H1 (cell line): ENCODE data around the gene CRISPLD2. TPM values are rescaled to one million over a fixed set of nuclear protein-coding genes. Genes with fewer than 3 reads are reported as not detected.

Experiments
- USF2 ChIP-seq: IDR thresholded peaks from 2 replicates; pipeline ENCODE4 v1.6.1; 2011; ENCODE audit warnings: low read length, improper control_type of control experiment
- polyA plus RNA-seq, 7 experiments: library from polyadenylated mRNA; depleted of rRNA in 3 of 7; stranded (reverse) in 5 of 7; unstranded in 2 of 7; fragments of >200 nt in 5 of 7; fragments of 200-250 nt in 2 of 7; gene quantifications; 1 replicate in 5 of 7; 2 replicates in 1 of 7; 4 replicates in 1 of 7; pipeline versions ENCODE4 v1.2.1 to v1.2.3, GENCODE V29; 2011 to 2013; ENCODE audit warnings: missing spikeins in 2 of 7, mixed read lengths in 2 of 7
- total RNA-seq: library from RNA; stranded (reverse); fragmentation: NEBNext Ultra II Directional; extraction: Animal tissue kit (Norgen Biotek cat#: 25700); gene quantifications from 2 replicates; pipeline ENCODE4 v1.2.1, GENCODE V29; 2021

The CRISPLD2 gene
- total and polyA plus RNA-seq, 2 of the 8 experiments (the other 6 are each of a cell fraction or from before 2014, with no cell fraction given) = 2.7 to 5.1 TPM

DNA sequence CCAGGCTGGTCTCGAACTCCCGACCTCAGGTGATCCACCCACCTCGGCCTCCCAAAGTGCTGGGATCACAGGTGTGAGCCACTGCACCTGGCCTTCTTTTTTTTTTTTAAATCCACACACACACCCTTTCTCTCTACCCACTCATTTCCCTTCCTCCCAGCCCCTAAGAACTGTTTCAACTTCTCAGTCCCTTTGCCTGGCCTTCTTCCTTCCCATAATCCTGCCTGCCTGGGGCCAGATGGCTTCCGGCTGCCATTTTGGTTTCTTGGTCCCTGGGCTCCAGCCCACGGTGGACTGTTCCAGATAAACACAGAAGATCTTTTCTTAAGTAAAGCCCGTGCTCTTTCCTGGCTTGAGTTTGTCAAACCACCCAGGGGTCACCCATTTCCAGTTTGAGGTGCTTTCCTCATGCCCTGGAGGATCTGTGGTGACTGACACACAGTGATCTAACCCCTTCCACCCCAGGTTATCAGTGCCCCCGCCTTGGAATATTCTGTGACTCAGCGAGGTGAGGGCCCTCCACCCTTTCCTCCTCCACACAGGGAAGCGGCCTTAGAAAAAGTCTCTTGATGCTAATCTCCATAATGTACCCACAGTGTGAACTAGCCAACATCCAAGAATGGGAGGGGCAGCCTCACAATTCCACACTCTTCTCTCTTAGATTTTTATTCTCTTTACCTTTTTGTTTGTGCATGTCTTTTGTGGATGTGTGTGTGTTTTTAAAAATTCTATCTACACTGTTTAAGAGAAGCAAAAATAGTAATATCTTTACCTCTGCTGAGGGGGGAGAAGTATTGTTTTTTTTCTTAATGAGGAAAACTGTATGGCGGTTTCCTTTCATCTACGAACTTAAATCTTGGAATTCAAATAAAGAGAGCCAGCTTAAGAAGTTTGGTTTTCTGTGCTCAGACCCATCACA lies 60.0 kb downstream of the CRISPLD2 start (continued):
- no peak for TF ChIP-seq USF2
